ENCODE measurements around the gene TTLL3. TPM values are rescaled to one million over a fixed set of nuclear protein-coding genes. Genes with fewer than 3 reads are reported as not detected.

Gene TTLL3
- total and polyA plus RNA-seq, 2 of the 13 experiments (the other 11 are each of a cell fraction or from before 2014, with no cell fraction given), result 9.5 to 51.2 TPM

GRCh38 chr3:9862391-9863057 lies 52.5 kb downstream of the TTLL3 start (continued):
- no peak for TF ChIP-seq FUBP1 (CRISPR knock-in tag; IDR thresholded peaks at IDR 0.05; ENCODE audit: borderline replicate concordance)
- no peak for TF ChIP-seq NFYC (CRISPR knock-in tag; IDR thresholded peaks at IDR 0.05)
- TF ChIP-seq FOXK2 (IDR thresholded peaks at IDR 0.05), result no peak
- TF ChIP-seq SIX1 (CRISPR knock-in tag; IDR thresholded peaks at IDR 0.05; ENCODE audit: borderline replicate concordance), result no peak
- TF ChIP-seq U2AF2 (IDR thresholded peaks at IDR 0.05; ENCODE audit: low read depth, low read length), result no peak
- TF ChIP-seq MIER2 (CRISPR knock-in tag; IDR thresholded peaks at IDR 0.05), result 0 out of 2 replicates have a peak, but pooled peaks have one; percentile 30
- TF ChIP-seq PRDM15 (CRISPR knock-in tag; IDR thresholded peaks at IDR 0.05), result no peak
- no peak for TF ChIP-seq KLF15 (CRISPR knock-in tag; IDR thresholded peaks at IDR 0.05; ENCODE audit: borderline replicate concordance)
- no peak for TF ChIP-seq NFE2L1 (CRISPR knock-in tag; IDR thresholded peaks at IDR 0.05; ENCODE audit: borderline replicate concordance)
- peak; percentile 81; the same call in 1 of the 2 replicates for TF ChIP-seq MAZ (IDR thresholded peaks at IDR 0.05; ENCODE audit: borderline replicate concordance, low read depth, low read length)
- TF ChIP-seq MAZ (CRISPR knock-in tag; IDR thresholded peaks at IDR 0.05; ENCODE audit: low read depth), result 0 out of 2 replicates have a peak, but pooled peaks have one; percentile 39
- TF ChIP-seq SIN3B (IDR thresholded peaks at IDR 0.05; ENCODE audit: low read length), result no peak
- 0 out of 2 replicates have a peak, but pooled peaks have one; percentile 68 for TF ChIP-seq HMGXB3 (CRISPR knock-in tag; IDR thresholded peaks at IDR 0.05; ENCODE audit: borderline replicate concordance)
- TF ChIP-seq YEATS2 (CRISPR knock-in tag; IDR thresholded peaks at IDR 0.05; ENCODE audit: borderline replicate concordance), result no peak
- TF ChIP-seq ZNF207 (IDR thresholded peaks at IDR 0.05; ENCODE audit: borderline replicate concordance), result no peak
- peak; percentile 38; the same call in 1 of the 2 replicates for TF ChIP-seq ZKSCAN8 (CRISPR knock-in tag; IDR thresholded peaks at IDR 0.05; ENCODE audit: borderline replicate concordance)
- TF ChIP-seq NFE2L2 (IDR thresholded peaks at IDR 0.05; ENCODE audit: low read length), result no peak
- 0 out of 2 replicates have a peak, but pooled peaks have one; percentile 34 for TF ChIP-seq TFAP4 (IDR thresholded peaks at IDR 0.05; ENCODE audit: borderline replicate concordance, low read depth)
- TF ChIP-seq U2AF1 (optimal IDR thresholded peaks at IDR 0.05; ENCODE audit: low read depth, low read length), result no peak

Data from HepG2 (cell line).